Activated naive CD4-positive, alpha-beta T cell treated with anti-CD3 and anti-CD28 coated beads, Interleukin-2, amount 10 ng/mL, durations not matched to agents 7 days and 5 days (primary cell): ENCODE data around the gene H6PD.
A peak's percentile ranks its signal among the peaks of the same experiment; 100 is the strongest.

Source experiments
- CTCF ChIA-PET: fragments of 350-600 bp; sonication (Branson Sonifier 250); formaldehyde crosslinking; loops from one replicate; lab custom pipeline; 2021; ENCODE audit warnings: antibody characterized with exemption; lab: Charles Lee
- DNase-seq: peaks from one replicate; pipeline ENCODE4 v3.0.0-alpha.2; 2020
- H3K27ac Mint-ChIP-seq: one replicate; pipeline ENCODE4 v1.8.0; 2021; ENCODE audit warnings: mild to moderate bottlenecking, moderate library complexity, mixed read lengths
- H3K27me3 Mint-ChIP-seq: one replicate; pipeline ENCODE4 v1.8.0; 2021; ENCODE audit warnings: mild to moderate bottlenecking, mixed read lengths
- H3K36me3 Mint-ChIP-seq: one replicate; pipeline ENCODE4 v1.8.0; 2021; ENCODE audit warnings: mixed read lengths
- H3K4me1 Mint-ChIP-seq: one replicate; pipeline ENCODE4 v1.8.0; 2021; ENCODE audit warnings: mixed read lengths
- H3K4me3 Mint-ChIP-seq: one replicate; pipeline ENCODE4 v1.8.0; 2021; ENCODE audit warnings: mild to moderate bottlenecking, moderate library complexity, mixed read lengths
- H3K9me3 Mint-ChIP-seq: one replicate; pipeline ENCODE4 v1.8.0; 2021; ENCODE audit warnings: mixed read lengths

Gene H6PD

DNA sequence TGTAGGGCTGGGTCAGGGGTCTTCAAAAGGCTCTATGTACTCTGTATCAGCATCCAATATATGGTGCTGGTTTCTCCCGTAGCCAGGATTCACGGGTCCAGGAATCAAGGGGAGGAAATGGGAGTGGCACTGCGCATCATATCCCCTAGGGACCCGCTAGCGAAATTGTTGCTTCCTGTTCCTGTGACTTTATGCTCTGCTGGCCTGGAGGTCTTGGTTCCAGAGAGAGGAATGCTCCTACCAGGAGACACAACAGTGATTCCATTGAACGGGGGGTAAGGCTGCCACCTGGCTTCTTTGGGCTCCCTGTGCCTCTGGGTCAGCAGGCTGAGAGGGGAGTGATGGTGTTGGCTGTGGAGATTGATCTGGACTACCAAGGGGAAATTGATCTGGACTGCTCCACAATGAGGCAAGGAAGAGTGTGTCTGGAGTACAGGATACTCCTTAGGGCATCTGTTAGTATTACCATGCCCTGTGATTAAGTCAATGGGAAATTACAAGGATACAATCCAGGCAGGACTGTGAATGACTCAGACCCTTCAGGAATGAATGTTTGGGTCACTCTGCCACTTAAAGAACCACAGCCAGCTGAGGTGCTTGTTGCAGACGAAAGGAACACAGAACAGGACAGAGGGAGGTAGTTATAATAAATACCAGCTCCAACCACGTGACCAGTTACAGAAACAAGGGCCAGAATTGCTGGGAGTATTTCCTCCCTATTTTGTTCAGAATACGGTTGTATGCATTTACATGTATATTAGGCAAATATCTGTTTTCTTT is 68.4 kb downstream of the H6PD start:
- H3K4me3 Mint-ChIP-seq, result no peak overlapping the region
- H3K4me1 Mint-ChIP-seq, result peaks cover 7% of the 10 kb centered on the region
- DNase-seq, result no peak
- H3K27me3 Mint-ChIP-seq, result no peaks in the 10 kb centered on the region
- CTCF ChIA-PET, result interaction anchor here (1.0 kb wide), 1 partner anchor 153 kb away, joined by 4 read pairs; no protein-coding TSS in a partner anchor
- no peaks in the 10 kb centered on the region for H3K36me3 Mint-ChIP-seq
- no peak overlapping the region for H3K27ac Mint-ChIP-seq
- H3K9me3 Mint-ChIP-seq, result no peaks in the 10 kb centered on the region

DNA sequence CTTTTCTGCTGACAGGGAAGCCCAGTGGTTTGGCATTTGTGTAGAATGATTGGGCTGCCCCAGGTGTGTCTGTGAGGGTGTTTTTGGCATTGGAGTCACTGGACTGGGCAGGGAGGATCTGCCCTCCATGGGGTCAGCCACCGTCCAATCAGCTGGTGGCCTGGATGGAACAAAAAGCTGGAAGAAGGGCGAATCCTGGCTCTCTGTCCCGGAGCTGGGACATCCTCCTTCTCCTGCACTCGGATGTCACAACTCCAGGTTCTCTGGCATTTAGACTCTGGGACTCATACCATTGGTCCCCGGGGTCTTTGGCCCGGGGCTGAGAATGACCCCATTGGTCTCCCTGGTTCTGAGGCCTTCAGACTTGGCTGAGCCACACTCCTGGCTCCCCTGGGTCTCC is 69.3 kb downstream of the H6PD start:
- Mint-ChIP-seq H3K36me3 (no peaks in the 10 kb centered on the region), H3K27ac (no peak overlapping the region), H3K27me3 (no peaks in the 10 kb centered on the region), H3K9me3 (no peaks in the 10 kb centered on the region), H3K4me1 (peaks cover 7% of the 10 kb centered on the region), H3K4me3 (no peak overlapping the region)
- DNase-seq, result no peak
- CTCF ChIA-PET, result interaction anchor here (1.0 to 1.3 kb wide), 2 partner anchors 9 to 151 kb away, joined by 3 to 5 read pairs; no protein-coding TSS in a partner anchor

DNA sequence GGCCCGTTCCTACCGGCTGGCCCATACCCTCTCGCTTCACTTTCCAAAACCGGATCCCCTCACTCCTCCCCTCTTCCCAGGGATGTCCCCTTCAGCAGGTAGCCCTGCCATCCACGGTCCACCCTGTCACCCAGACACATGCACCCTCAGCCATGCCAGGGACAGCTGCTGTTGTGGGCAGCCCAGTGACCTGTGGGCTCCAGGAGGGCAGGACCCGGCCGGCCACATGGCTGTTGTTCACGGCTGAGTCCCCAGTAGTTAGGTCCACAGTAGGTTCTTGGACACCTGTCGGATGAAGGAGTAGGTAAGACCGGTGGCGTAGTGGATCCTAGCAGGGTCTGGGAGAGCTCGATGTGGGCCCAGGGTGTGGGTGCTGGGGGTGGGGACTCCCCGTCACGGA is 70.6 kb downstream of the H6PD start:
- no peaks in the 10 kb centered on the region for H3K27me3 Mint-ChIP-seq
- no peak for DNase-seq
- CTCF ChIA-PET, result interaction anchor here (0.9 kb wide), 1 partner anchor 155 kb away, joined by 3 read pairs; no protein-coding TSS in a partner anchor
- H3K4me1 Mint-ChIP-seq, result peaks cover 7% of the 10 kb centered on the region
- no peaks in the 10 kb centered on the region for H3K36me3 Mint-ChIP-seq
- H3K9me3 Mint-ChIP-seq, result no peaks in the 10 kb centered on the region
- H3K27ac Mint-ChIP-seq, result no peak overlapping the region
- no peak overlapping the region for H3K4me3 Mint-ChIP-seq

DNA sequence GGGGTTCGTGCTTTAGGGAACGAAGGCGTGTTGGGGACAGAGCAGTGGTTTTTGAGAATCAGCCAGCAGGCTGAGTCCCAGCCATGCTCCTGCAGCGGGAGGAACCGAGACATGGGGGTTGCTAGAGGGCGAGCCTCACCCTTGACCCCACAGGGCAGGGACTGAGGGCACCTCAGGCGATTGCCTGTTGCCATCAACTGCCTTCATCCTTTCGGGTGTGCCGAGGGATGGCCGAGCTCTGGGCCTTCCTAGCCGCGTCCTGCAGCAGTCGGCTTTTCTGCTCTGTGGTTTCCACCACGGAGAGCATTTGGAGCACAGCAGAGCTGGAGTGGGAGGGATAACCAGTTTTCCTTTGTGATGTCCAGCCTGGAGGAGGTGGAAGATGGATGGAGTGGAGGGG is 71.4 kb downstream of the H6PD start:
- Mint-ChIP-seq H3K4me1 (no peaks in the 10 kb centered on the region), H3K9me3 (no peaks in the 10 kb centered on the region), H3K36me3 (no peaks in the 10 kb centered on the region), H3K4me3 (no peak overlapping the region), H3K27me3 (no peaks in the 10 kb centered on the region), H3K27ac (no peak overlapping the region)
- DNase-seq, result no peak
- CTCF ChIA-PET, result no interaction called here

DNA sequence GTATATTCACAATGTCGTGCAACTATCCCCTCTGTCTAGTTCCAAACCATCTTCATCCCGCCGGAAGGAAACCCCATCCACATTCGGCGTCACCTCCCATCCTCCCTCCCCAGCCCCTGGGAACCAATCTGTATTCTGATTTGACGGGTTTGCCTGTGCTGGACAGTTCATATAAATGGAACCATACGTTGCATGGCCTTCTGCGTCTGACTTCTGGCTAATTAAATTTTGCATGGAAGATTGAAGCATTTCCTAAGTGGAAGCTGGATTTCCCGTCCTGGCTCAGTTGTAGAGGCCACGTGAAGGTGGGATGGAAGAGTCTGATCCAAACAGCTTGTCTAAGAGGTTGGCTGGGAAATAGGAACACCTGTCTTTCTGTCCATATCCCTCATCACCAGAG is 72.7 kb downstream of the H6PD start:
- Mint-ChIP-seq H3K36me3 (no peaks in the 10 kb centered on the region), H3K4me1 (no peaks in the 10 kb centered on the region), H3K9me3 (no peaks in the 10 kb centered on the region), H3K4me3 (no peak overlapping the region), H3K27me3 (no peaks in the 10 kb centered on the region), H3K27ac (no peak overlapping the region)
- DNase-seq, result no peak
- CTCF ChIA-PET, result interaction anchor here (0.8 to 1.0 kb wide), 2 partner anchors 40 to 184 kb away, joined by 3 read pairs; no protein-coding TSS in a partner anchor

DNA sequence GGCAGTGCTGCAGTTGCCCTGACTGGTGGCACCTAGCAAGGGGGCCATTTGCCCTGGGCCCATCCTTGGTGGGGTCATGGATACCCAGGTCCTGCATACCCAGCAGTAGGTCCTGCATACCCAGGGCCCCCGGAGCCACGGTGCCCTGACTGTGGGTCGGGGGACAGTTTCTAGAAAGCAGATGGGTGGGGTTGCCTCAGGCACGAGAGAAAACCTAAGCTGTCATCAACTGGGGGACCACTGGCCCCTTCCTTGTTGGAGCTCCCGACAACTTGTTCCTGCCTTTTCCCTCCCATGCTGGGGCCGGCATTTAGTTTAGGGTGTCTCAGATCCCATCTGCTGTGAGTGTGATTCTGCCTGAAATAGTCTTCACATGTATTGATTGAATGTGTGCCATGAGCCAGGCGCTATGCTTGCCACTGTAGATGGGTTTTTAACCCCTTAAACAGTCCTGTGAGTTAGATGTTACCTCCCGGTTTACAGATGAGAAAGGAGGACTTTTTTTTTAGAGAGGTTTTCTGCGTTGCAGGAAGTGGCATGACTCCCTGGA is 73.7 kb downstream of the H6PD start:
- Mint-ChIP-seq H3K27ac (no peak overlapping the region), H3K4me1 (no peaks in the 10 kb centered on the region), H3K9me3 (no peaks in the 10 kb centered on the region), H3K36me3 (no peaks in the 10 kb centered on the region), H3K4me3 (no peak overlapping the region), H3K27me3 (no peaks in the 10 kb centered on the region)
- CTCF ChIA-PET, result interaction anchor here (0.6 to 1.6 kb wide), 3 partner anchors 144 to 183 kb away, joined by 3 to 4 read pairs (median 3); no protein-coding TSS in a partner anchor
- DNase-seq, result no peak

DNA sequence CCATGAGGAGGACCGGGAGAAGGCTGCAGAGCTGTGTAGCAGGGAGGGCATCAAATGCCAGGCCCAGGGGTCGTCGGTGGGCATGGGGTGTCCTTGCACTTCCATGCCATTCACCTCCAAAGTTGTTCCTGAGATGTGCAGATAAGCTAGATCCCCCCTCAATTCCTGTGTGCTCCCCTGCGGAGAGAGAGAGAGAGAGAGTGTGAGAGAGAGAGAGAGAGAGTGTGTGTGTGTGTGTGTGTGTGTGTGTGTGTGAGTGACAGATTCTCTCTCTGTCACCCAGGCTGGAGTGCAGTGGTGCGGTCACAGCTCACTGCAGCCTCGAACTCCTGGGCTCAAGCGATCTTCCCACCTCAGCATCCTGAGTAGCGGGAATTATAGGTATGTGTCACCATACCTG is 74.5 kb downstream of the H6PD start:
- Mint-ChIP-seq H3K4me3 (no peak overlapping the region), H3K27ac (no peak overlapping the region)
- CTCF ChIA-PET, result interaction anchor here (1.4 to 1.6 kb wide), 2 partner anchors 14 to 146 kb away, joined by 4 to 5 read pairs; no protein-coding TSS in a partner anchor

DNA sequence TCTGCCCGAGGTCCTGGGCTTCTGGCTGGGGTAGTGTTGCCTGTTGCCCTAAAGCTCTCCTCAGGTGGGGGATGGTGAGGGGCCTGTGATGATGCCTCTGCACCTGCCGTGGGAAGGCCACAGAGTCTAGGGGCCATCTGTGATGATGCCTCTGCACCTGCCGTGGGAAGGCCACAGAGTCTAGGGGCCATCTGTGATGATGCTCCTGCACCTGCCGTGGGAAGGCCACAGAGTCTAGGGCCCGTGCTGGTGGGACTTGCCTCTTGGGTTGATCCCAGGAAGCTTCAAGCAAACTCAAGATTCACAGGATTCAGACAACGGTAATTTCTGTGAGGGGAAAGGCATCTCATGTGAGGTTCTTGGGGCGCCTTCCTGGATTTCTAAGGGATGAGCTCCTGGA is 75.4 kb downstream of the H6PD start:
- Mint-ChIP-seq H3K4me3 (no peak overlapping the region), H3K36me3 (no peaks in the 10 kb centered on the region), H3K27ac (no peak overlapping the region), H3K9me3 (no peaks in the 10 kb centered on the region), H3K27me3 (peaks cover 3% of the 10 kb centered on the region), H3K4me1 (peaks cover 9% of the 10 kb centered on the region)
- CTCF ChIA-PET, result interaction anchor here (1.2 to 1.4 kb wide), 2 partner anchors 10 to 15 kb away, joined by 4 to 5 read pairs; no protein-coding TSS in a partner anchor
- no peak for DNase-seq

More for the DNA sequence above, 74.5 kb downstream of the H6PD start:
- Mint-ChIP-seq H3K27me3 (peaks cover 3% of the 10 kb centered on the region), H3K36me3 (no peaks in the 10 kb centered on the region), H3K9me3 (no peaks in the 10 kb centered on the region), H3K4me1 (no peaks in the 10 kb centered on the region)
- no peak for DNase-seq

DNA sequence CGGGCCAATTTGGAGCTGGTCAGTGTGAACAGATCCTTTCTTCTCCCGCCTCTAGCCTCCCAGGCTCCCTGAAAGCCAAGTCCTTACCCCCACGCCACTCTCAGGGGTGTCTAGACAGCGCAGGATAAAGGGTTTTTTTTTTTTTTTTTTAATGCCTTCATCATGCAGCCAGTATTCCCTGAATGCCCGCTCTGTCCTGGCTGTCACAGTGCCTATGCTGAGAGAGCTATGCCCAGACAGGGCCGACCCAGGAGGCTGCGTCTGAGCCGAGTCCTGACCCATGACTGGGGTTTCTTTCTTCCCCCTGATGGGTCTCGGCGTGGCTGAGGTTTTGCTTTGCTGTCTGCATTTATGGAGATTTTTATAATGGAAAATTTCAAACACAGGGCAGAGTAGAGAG is 76.5 kb downstream of the H6PD start:
- Mint-ChIP-seq H3K9me3 (no peaks in the 10 kb centered on the region), H3K4me1 (peaks cover 19% of the 10 kb centered on the region), H3K4me3 (no peak overlapping the region), H3K27ac (no peak overlapping the region), H3K27me3 (peaks cover 3% of the 10 kb centered on the region), H3K36me3 (no peaks in the 10 kb centered on the region)
- CTCF ChIA-PET, result no interaction called here
- DNase-seq, result no peak

DNA sequence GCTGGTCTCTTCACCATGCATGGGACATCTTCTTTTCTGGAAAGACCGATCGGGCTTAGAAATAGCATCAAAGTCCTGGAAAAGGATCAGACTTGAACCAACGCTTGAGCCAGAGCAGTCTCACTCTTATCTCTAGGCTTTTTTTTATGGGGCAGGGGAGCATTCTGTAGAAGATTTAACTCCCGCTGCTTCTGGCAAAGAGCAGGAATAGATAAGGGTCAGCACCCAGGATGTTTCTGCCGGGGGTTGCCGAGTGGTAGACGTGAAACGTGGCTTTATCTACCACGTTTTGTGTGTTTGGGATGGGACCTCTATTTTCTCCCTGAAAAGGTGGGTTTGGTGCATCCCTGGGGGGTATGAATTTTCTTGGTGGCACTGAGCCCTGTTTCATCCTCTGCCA is 76.9 kb downstream of the H6PD start:
- no peaks in the 10 kb centered on the region for H3K9me3 Mint-ChIP-seq
- H3K36me3 Mint-ChIP-seq, result no peaks in the 10 kb centered on the region
- H3K27me3 Mint-ChIP-seq, result peaks cover 3% of the 10 kb centered on the region
- CTCF ChIA-PET, result no interaction called here
- no peak for DNase-seq
- H3K4me1 Mint-ChIP-seq, result peaks cover 23% of the 10 kb centered on the region
- no peak overlapping the region for H3K27ac Mint-ChIP-seq
- no peak overlapping the region for H3K4me3 Mint-ChIP-seq

DNA sequence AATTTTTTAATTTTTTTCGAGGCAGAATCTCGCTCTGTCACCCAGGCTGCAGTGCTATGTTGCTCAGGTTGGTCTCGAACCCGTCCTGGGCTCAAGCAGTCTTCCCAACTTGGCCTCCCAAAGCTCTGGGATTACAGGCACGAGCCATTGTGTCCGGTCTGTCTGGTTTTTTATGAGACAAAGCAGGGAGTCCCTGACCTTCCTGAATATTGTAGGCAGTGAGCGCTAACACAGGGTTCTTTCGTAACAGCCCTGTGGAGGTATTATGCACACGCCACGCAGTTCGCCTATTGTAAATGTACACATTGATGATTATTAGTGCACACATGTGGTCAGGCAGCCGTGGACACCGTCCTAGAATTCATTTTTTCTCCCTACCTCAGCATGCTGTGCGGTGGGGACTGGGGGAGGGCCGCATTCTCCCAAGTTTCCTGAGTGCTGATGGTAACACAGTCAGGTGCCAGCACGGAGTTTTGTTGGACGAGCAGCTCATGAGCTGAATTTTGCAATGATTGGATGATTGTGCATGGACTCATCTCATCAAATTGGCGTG is 77.7 kb downstream of the H6PD start:
- peaks cover 3% of the 10 kb centered on the region for H3K27me3 Mint-ChIP-seq
- no peak overlapping the region for H3K4me3 Mint-ChIP-seq
- no peaks in the 10 kb centered on the region for H3K9me3 Mint-ChIP-seq
- no peaks in the 10 kb centered on the region for H3K36me3 Mint-ChIP-seq
- H3K27ac Mint-ChIP-seq, result no peak overlapping the region
- CTCF ChIA-PET, result no interaction called here
- no peak for DNase-seq
- H3K4me1 Mint-ChIP-seq, result peaks cover 28% of the 10 kb centered on the region

DNA sequence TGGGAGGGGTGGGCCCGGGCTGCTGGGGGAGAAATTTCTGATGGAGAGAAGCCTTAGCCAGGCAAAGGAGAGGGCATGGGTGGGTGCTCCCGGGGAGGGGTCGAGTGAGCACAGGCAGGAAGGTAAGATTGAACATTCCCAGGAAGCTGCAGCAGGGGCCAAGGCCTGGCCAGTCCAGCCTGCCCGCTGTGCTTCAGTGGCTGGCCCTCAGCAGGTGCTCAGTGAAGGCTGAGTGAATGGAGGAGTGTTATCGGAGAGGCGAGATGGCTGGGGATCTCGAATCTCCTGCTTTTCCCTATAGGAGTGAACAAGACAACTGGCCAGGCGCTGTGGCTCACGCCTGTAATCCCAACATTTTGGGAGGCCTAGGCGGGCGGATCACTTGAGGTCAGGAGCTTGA is 79.0 kb downstream of the H6PD start:
- CTCF ChIA-PET, result no interaction called here
- no peak for DNase-seq
- Mint-ChIP-seq H3K4me3 (no peak overlapping the region), H3K27ac (no peak overlapping the region), H3K4me1 (peaks cover 40% of the 10 kb centered on the region), H3K9me3 (no peaks in the 10 kb centered on the region), H3K36me3 (no peaks in the 10 kb centered on the region), H3K27me3 (peaks cover 3% of the 10 kb centered on the region)

DNA sequence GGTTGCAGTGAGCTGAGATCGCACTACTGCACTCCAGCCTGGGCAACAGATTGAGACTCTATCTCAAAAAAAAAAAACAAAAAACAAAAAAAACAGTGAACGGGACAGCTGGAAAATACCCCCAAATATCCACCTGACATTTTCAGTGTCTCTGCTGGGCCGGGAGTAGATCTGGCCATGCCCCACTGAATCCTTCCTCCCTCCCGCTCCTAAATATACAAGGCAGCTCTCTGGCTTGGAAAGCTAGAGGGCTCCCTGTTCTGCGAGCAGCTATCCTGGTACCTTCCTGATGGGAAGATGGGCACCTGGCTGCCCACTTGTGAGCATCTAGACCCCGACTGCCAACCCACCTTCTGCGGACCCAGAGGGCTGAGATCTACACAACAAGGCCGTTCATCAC is 79.5 kb downstream of the H6PD start:
- Mint-ChIP-seq H3K27me3 (peaks cover 3% of the 10 kb centered on the region), H3K36me3 (no peaks in the 10 kb centered on the region), H3K4me1 (peaks cover 40% of the 10 kb centered on the region), H3K4me3 (no peak overlapping the region), H3K27ac (no peak overlapping the region), H3K9me3 (no peaks in the 10 kb centered on the region)
- CTCF ChIA-PET, result no interaction called here
- DNase-seq, result no peak

DNA sequence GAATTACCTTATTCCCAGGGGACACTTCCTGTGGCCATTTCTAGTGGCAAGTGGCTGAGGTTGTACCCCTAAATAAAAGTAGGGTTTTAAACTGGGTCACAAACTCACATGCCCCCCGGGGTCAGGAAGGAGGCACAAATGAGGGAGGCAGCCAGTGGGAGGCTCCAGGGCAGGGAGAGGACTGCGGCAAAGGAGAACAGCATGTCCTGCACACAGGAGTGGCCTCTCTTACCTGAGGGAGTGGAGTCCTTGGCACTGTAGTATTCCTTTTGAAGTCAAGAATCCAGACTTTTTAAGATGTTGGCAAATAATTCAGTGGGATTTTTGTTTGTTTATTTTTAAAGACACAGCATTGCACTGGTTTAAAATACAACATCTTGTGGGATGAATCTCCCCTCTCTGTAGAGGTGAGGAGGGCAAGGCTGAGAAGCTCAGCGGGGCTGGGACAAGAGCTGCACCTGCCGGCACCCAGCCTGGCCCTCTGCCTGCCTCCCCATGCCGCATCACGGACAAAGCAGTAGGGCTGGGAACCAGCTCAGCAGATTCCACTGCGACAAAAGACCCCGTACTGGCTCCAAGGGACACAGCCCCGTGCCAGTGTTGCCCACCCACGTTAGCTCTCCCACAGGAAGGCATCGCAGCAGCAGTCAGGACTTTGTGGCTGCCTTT is 80.3 kb downstream of the H6PD start:
- DNase-seq, result no peak
- Mint-ChIP-seq H3K9me3 (no peaks in the 10 kb centered on the region), H3K27ac (peak overlapping the region; percentile 74), H3K36me3 (no peaks in the 10 kb centered on the region), H3K4me1 (peaks cover 40% of the 10 kb centered on the region), H3K27me3 (peaks cover 3% of the 10 kb centered on the region), H3K4me3 (no peak overlapping the region)
- CTCF ChIA-PET, result no interaction called here
